TTC549 (cell line): Measurements from ENCODE around the gene C20orf96.
"Not testable (repeated sequence)": the region's sequence is repeated elsewhere in the genome, so short reads cannot be mapped to it uniquely, and the experiment has no call there.

Source experiments
- FAIRE-seq: peaks from 2 replicates; lab custom pipeline; 2012; peaks lifted over from hg19 to GRCh38; lab: Jason Lieb, UNC

Gene C20orf96, protein sequence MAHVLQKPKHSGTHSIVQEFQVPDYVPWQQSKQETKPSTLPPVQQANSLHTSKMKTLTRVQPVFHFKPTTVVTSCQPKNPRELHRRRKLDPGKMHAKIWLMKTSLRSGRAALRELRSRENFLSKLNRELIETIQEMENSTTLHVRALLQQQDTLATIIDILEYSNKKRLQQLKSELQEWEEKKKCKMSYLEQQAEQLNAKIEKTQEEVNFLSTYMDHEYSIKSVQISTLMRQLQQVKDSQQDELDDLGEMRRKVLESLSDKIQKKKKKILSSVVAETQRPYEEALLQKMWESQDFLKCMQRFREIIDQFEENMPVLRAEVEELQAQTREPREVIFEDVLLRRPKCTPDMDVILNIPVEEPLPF

DNA sequence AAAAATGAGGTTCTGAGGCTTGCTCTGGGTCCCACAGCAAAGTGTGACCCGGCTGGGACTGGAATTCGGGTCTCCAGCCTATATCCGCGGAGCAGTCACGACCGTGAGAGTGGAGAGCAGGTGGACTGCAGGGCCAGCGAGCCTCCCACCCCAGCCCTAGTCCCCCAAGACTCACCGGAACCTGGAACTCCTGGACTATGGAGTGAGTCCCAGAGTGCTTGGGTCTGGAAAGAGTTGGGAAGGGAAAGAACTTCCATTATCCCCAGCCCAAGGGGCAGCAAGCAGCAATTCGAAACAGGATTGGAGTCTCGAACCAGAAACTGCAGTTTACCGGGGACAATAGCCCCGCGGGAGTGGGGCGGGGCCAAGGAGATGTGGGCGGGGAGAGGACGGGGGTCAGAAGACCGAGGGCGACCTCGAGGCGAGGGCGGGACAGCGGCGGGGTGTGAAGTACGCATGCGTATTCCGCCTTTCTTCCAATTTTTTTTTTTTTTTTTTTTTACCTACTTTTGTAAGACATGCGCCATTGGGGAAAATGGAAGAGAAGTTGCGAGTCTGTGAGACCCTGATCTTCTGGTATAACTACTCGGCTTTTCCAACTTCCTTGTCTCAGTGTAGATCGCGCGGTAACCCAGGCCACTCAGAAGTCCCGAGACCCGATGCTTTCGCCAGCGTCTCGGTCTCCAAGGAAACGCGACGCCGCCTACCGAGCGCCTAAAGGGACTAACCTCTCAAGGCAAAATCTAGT, at the start of gene C20orf96:
TSS of gene C20orf96 (minus strand) at position 667 of the 748 bp plus-strand sequence. CDS start at position 527, 140 bp downstream.
- FAIRE-seq, result peak; percentile 85

DNA sequence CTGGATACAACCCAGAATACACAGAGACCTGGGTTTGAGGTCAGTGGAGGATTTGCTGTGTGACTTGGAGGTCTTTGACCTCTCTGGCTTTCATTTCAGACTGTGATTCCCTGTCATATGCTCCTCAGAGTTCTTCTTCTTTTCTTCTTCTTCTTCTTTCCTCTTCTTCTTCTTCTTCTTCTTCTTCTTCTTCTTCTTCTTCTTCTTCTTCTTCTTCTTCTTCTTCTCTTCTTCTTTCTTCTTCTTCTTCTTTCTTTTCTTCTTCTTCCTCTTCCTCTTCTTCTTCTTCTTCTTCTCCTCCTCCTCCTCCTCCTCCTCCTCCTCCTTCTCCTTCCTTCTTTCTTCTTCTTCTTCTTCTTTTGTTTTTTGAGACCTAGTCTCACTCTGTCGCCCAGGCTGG, 45.5 kb upstream of the C20orf96 start:
- not testable (repeated sequence) for FAIRE-seq

DNA sequence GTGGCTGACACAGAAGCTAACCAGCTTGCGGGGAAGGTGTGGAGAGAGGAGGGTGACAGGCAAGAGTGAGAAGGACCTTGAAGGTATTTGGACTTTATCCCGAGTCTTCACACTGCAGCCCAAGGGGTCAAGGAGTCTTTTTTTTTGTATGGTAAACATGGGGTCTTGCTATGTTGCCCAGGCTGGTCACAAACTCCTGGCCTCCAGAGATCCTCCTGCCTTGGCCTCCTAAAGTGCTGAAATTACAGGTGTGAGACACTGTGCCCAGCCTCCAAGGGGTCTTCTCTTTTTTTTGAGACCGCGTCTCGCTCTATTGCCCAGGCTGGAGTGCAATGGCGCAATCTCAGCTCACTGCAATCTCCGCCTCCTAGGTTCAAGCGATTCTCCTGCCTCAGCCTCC, 44.0 kb upstream of the C20orf96 start:
- no peak for FAIRE-seq

DNA sequence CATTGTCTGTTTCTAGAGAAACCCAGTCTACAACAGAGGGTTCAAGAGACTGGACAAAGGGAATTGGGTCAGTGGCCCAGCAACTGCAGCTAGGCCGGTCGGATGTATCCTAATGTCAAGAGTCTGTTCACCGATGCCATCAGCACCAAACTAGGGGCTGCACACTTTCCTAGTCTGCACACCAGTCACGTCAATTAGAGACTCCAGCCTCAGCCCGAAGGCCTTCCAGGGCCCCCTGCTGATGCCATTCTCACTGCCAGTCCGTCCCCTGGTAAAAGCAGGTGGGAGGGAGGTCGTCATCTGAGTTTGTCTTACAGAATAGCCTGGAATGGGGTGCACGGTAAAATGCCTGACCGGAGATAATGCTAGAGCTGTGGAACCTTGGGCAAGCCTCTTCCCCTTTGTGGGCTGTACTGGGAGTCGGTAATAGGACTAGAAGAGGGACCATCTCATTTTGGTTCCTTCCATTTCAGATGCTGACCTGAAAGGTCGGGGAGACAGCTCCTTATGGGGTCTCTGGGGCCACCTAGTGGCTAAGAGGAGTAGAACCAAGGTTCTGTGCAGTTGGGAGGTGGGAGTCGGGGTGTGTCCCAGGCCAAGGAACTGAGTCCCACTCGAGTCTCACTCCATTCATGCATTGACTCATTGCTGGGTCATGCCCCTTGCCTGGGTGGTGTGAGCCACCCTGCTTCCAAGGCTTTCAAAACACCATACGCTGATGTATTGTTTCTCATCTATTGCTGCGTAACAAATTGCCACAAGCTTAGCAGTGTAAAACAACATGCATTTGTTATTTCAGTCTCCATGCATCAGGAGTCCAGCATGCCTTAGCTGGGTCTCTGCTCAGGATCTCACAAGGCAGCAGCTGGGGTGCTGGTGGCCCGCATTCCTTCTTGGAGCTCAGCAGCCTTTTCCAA, 39.9 kb upstream of the C20orf96 start:
- no peak for FAIRE-seq

DNA sequence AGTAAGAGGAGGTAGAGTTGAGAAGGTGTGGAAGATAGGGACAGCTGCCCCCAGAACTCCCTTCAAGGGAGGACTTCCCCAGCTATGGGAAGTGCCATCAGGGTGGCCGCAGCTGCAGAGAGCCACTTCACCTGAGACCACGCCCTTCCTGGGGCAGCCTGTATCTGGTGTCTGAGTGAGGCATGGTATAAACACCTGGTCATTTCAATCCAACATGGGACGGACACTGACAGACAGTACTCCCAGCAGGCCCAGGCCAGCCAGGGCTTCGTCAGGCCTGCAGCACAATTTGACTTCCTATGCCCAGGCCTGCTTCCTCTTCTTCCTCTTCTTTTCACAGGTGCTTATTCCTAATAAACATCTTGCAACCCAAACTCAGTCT, 39.3 kb upstream of the C20orf96 start:
- no peak for FAIRE-seq

DNA sequence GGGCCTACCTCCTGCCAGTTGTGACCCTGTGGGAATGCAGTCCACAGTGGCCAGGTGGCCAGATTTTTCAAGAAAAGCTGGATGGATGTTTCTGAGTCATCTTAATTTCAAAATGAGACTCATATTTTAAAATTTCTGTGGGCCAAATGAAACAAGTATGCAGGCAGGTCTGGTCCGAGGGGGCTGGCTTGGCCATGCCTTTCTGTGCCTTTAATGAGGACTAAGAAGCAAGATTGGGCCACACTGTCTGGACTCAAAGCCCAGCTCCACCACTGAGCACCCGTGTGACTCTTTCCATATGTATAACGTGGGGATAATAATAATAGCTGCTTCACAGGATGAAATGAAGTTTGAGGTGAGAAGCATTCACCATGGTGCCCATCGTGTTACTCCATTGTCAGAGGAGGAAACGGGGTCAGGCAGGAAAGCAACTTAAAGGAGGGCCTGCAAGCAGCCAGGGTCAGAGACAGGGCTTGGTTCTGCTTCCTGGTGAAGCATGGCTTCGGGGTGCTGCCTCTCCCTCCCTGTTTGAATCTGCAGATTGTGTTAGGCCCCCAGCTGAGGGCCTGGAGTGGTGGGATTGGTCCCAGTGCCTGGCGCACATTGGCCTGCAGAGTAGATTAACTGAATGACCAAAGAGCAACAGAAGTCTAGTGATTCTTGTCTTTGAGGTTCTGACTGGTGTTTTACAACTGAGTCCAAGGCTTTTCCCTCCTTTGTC, 38.6 kb upstream of the C20orf96 start:
- no peak for FAIRE-seq

DNA sequence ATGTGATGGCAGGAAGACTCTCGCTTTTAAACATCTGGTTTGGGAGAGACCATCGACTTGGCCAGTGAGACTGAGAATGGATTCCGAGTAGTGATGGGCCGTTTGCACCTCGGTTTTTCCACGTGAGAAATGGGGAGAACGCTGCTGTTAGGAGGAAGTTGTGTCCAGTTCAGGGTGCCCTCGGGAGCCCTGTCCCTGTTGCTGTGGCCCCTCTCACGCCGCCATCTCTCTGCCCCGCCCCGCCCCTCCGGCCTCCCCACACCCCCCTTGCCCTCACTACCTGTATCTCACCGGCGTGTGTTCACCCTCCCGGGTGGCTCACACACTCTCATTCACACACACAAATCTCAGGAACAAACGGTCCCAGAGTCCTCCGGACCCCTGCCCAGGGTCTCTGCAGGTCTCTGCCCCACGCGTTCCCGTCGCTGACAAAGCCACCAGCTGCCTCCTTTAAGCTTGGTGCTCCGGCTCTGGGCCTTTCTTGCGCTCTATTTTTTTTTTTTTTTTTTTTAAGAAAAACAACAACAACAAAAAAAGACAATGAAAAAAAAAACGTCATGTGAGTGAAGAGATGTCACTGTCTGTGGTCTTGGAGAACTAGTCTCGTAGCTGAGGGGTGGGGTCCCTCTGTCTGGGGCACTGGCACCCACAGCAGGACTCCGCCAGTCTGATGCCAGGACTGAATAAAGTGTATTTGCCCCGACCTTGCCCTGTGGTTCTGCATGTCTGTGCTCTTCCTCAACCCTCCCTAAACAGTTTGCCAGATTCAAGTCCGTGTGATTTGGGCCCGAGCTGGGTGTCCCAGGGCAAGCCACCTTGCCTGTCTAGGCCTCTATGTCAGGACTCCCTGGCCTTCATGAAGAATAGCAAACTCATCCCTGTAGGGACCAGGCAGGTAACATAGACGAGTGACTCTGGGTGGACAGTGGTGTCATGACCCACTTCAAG, 37.8 kb upstream of the C20orf96 start:
- no peak for FAIRE-seq

DNA sequence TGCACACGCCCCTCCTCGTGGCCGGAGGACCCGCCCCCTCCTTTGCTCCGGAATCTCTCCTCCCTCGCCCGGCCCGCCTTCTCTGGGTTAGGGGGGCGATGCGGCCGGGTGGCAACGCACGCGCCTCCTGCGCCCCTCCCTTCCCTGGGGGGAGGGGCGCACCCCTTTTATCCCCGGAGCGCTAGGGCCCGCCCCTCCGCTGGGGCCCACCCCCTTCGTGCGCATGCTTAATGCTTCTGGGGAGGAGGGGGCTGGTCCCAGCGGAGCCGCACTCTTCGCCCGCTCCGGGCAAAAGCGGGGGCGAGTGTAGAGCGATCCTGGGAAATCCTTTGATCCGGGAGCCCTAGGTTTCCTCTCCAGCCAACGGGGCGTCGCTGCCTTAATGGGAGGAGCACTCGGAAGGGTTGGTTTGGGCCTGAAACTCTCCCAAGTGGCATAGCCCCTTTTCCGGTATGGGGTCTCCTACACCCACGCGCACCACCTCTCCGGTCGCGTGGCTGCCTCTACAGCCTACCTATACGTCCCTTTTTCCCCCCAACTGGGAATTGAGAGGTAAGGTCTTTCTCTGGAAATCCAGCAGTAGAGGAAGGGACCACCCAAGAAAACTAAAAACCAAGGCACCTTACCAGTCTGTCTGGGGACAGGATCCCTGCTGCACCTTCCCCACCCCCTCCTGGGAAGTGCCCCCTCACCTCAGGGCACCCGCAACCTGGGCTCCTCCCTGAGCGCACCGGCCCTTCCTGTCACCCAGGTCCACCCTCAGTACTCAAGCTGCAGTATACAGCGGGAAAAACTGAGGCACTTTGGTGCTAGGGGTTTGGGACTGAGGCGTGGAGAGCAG, 36.9 kb upstream of the C20orf96 start:
- FAIRE-seq, result peak; percentile 17

DNA sequence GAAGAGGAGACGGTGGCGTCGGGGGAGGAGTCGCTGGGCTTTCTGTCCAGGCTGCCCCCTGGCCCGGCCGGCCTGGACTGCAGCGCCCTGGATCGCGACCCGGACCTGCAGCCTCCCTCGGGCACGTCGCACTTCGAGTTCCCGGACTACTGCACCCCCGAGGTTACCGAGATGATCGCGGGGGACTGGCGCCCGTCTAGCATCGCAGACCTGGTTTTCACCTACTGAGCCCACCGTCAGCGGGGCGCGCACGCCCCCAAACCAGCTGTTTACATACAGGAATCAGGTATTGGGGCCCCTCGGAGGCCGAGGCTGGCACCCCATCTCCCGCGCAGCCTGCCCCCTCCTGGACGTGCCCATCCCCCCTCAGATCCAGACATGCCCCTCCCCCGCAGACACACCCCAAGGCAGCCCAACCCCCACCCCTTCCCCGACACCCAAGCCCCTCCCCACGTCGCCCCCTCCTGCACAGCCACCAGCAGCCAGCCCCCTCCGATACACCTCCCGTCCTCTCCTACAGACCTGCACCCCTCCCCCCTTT, 36.2 kb upstream of the C20orf96 start:
- FAIRE-seq, result no peak

DNA sequence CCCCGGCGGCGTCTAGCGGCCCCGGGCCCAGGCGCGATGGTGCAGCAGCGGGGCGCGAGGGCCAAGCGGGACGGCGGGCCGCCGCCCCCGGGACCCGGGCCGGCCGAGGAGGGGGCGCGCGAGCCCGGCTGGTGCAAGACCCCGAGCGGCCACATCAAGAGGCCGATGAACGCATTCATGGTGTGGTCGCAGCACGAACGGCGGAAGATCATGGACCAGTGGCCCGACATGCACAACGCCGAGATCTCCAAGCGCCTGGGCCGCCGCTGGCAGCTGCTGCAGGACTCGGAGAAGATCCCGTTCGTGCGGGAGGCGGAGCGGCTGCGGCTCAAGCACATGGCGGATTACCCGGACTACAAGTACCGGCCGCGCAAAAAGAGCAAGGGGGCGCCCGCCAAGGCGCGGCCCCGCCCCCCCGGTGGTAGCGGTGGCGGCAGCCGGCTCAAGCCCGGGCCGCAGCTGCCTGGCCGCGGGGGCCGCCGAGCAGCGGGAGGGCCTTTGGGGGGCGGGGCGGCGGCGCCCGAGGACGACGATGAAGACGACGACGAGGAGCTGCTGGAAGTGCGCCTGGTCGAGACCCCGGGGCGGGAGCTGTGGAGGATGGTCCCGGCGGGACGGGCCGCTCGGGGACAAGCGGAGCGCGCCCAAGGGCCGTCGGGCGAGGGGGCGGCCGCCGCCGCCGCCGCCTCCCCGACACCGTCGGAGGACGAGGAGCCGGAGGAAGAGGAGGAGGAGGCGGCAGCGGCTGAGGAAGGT, 35.5 kb upstream of the C20orf96 start:
- no peak for FAIRE-seq

DNA sequence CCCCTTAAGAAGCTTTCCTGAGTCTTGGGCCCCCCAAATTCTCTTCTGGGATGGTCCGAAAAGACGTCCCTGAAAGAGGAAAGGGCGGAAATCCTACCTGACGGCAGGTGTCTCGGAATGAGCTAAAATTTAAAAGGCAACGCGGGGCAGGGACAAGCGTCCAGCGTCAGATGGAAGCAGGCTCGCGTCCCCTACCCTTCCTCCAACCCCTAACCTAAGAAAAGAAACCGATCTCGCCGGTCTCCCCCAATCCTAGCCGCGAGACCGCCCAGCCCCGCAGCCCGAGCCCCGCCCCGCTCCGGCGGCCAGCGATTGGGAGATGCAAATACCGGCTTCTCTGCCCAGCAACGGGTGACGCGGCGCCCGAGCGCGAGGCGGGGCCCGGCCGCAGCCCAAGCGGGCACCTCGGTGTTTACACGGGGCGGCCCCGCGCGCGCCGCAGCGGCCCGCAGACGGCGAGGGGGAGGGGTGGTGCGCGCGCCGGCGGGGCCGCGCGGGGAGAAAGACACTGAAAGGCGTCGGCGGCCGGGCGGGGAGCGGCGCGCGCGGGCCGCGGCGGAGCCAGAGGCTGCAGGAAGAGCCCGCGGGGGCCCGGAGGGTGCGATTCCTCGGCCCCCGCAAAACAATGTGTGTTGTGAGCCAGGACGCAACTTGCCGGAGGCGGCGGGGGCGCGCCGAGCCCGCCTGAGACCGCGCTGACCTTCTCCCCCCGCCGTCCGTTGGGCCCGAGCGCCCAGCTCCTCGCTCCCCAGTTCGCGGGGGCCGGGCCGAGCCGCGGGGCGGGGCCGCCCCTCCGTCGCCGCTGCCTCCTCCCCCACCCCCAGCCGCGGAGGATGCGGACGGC, 34.7 kb upstream of the C20orf96 start, which contains the start of gene SOX12:
TSS of gene SOX12 (plus strand) at position 508 of the 844 bp plus-strand sequence. CDS start 373 bp downstream, outside the sequence.
- FAIRE-seq, result no peak

DNA sequence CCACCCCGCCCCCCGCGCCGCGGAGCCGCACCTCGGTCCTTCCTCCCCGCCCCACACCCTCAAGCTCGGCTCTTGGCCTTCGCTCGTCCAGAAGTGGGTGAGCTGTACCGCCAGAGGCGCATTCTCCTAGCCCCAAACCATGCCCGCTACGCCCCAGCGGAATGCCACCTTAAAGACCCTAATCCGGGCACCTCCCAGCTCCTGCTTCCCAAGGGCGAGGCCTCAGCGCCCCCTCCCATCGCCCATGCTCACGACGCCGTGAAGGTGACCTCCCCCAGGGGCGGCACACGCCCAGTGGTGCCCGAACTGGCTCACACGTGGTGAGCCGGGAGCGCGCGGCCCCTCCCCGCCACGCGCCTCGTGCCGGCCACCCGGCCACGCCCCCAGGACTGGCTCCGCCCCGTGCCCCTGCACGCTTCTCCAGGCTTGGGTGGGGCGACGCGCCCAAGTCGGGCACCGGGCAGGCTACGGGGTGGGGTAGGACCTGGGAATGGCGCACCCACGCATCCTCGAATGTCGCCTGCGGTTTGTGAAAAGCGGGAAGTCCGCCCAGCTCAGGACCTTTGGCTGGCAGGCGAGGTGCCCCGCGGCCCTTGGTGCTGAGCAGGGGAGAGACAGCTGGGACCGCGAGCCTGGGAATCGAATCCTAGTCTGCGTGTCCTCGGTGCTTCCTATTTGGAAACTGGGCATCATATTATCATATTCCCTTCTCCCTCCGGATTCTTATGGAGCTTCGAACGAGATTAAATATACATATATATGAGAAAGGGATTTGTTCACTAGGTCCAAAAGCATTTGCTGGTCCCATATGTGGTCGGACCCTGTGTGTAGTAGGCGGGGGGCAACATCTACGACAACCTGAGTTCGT, 33.9 kb upstream of the C20orf96 start:
- no peak for FAIRE-seq

DNA sequence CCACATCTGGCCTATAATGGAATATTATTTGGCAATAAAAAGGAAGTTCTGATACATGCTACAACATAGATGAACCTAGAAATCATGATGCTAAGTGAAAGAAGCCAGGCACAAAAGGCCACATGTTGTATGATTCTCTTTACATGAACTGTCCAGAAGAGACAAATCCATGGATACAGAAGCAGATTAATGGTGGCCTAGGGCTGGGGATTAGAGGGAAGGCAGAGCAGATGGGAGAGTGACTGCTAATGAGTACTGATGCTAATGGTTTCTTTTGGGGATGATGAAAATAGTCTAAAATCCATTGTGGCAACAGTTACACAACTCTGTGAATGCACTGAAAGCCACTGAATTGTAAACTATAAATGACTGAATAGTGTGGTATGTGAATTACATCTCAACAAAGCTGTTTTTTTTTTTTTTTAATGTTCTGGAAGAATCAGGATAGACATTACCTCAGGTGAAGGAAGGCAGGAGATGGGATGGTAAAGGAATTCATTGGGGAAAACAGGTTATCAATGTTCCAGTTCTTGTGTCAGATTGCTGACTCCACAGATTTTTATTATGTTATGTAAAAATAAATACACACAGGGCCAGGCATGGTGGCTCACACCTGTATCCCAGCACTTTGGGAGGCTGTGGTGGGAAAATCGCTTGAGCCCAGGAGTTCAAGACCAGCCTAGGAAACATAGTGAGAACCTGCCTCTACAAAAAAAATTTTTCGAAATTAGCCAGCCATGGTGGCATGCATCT, 25.9 kb upstream of the C20orf96 start:
- FAIRE-seq, result no peak

DNA sequence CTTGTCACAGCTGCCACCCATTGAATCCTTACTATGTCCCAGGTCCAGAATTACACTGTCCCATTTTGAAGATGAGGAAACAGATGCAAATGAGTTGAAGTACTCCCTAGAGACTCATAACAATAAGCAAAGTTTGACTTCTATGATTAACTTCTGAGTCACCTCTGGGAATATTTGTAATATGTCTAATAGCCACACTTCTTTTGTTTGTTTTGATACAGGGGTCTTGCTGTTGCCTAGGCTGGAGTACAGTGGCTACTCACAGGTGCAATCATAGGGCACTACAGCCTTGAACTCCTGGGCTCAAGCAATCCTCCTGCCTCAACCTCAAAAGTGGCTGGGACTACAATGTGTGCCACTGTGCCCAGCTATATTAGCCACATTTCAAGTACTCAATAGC, 23.4 kb upstream of the C20orf96 start:
- no peak for FAIRE-seq

DNA sequence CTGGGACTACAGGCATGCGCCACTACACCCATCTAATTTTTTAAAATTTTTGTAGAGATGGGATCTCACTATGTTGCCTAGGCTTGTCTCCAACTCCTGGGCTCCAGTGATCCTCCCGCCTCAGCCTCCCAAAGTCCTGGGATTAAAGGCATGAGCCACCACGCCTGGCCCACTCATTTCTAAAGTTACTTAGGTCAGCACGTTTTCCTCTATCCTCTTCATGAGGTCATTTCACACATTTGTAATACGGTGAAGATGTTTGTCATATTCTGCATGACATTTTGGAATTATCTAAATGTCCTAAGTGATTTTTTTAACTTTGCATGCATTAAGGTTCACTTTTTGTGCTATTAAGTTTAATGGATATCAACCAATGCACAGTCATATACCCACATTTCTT, 22.9 kb upstream of the C20orf96 start:
- FAIRE-seq, result no peak

DNA sequence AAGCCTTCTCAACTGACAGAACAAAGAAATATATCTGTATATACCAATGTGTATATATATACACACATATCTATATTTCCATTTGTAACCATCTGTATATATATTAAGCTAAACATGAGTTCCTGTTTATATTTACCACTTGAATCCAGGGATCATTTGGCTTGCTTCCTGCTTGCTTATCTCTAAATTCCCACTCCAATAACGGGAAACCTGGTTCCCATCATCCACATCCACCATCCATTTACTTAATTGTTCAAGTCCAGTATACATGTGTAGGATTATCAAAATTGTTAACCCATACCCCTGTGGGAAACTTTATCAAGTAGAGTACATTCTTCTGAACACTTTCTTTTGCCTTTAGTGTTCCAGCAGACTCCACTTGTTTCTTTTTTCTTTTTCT, 22.3 kb upstream of the C20orf96 start:
- no peak for FAIRE-seq
